Mesodermal cell (in vitro differentiated cells): Measurements from ENCODE around the gene CD59.

ENCODE experiments used
- H3K27ac ChIP-seq: 2 replicates; pipeline ENCODE4 v1.7.0; 2013; ENCODE audit warnings: mild to moderate bottlenecking, low read depth, low read length, moderate library complexity; ENCODE audit not compliant: severe bottlenecking
- H3K36me3 ChIP-seq: 2 replicates; pipeline ENCODE4 v1.7.1; 2013; ENCODE audit warnings: mild to moderate bottlenecking, low read length, moderate library complexity; ENCODE audit not compliant: control insufficient read depth, insufficient read depth
- H3K4me1 ChIP-seq: one replicate; pipeline ENCODE4 v1.7.1; 2013; ENCODE audit warnings: mild to moderate bottlenecking, low read length; ENCODE audit not compliant: insufficient read depth, control insufficient read depth, poor library complexity, severe bottlenecking
- H3K4me3 ChIP-seq: 2 replicates; pipeline ENCODE4 v1.7.0; 2013; ENCODE audit warnings: low read length, control low read depth, mild to moderate bottlenecking; ENCODE audit not compliant: insufficient read depth, poor library complexity, severe bottlenecking; ENCODE audit errors: extremely low read depth
- H3K9me3 ChIP-seq: 2 replicates; pipeline ENCODE4 v1.7.1; 2013; ENCODE audit warnings: mild to moderate bottlenecking, low read length, moderate library complexity; ENCODE audit not compliant: control insufficient read depth
- WGBS, 2 experiments: methylation state at CpG; one replicate each; pipeline ENCODE4 v1.1.5; 2013; ENCODE audit warnings: missing lambda C conversion rate in 2 of 2; ENCODE audit not compliant: insufficient coverage in 2 of 2; 5-methylcytosine and 5-hydroxymethylcytosine counted together

The CD59 gene

GRCh38 chr11:33773404-33773986 is 37.3 kb upstream of the CD59 start:
- WGBS, 2 experiments = 11 to 15% methylated on average over 13 to 15 of the region's 22 CpGs
- peaks cover 3% of the 10 kb centered on the region for H3K36me3 ChIP-seq
- H3K27ac ChIP-seq = no peak overlapping the region
- peaks cover 6% of the 10 kb centered on the region for H3K4me1 ChIP-seq
- H3K4me3 ChIP-seq = peak overlapping the region; percentile 82
- no peaks in the 10 kb centered on the region for H3K9me3 ChIP-seq

GRCh38 chr11:33772870-33773269 is 36.6 kb upstream of the CD59 start:
- Histone ChIP-seq H3K4me3 (no peak overlapping the region), H3K4me1 (peaks cover 3% of the 10 kb centered on the region), H3K9me3 (no peaks in the 10 kb centered on the region), H3K36me3 (peaks cover 8% of the 10 kb centered on the region), H3K27ac (no peak overlapping the region)
- 90% methylated on average over 1 of the region's 1 CpG; no CpG with 5 or more reads in 1 of the 2 experiments for WGBS, 2 experiments

- Histone ChIP-seq H3K27ac (no peak overlapping the region), H3K4me1 (peaks cover 3% of the 10 kb centered on the region), H3K4me3 (no peak overlapping the region), H3K36me3 (peaks cover 8% of the 10 kb centered on the region), H3K9me3 (no peaks in the 10 kb centered on the region)
- 76 to 92% methylated on average over 4 of the region's 4 CpGs for WGBS, 2 experiments
Observed at GRCh38 chr11:33772300-33772699, 36.1 kb upstream of the CD59 start.

- peaks cover 21% of the 10 kb centered on the region for H3K36me3 ChIP-seq
- 73 to 100% methylated on average over 1 of the region's 2 CpGs for WGBS, 2 experiments
Observed at GRCh38 chr11:33770236-33770635, 34.0 kb upstream of the CD59 start.

GRCh38 chr11:33769542-33769941 is 33.3 kb upstream of the CD59 start:
- 77 to 93% methylated on average over 3 of the region's 4 CpGs for WGBS, 2 experiments
- peaks cover 21% of the 10 kb centered on the region for H3K36me3 ChIP-seq

More at GRCh38 chr11:33770236-33770635, 34.0 kb upstream of the CD59 start:
- Histone ChIP-seq H3K4me3 (no peak overlapping the region), H3K4me1 (peaks cover 3% of the 10 kb centered on the region), H3K9me3 (no peaks in the 10 kb centered on the region), H3K27ac (no peak overlapping the region)

GRCh38 chr11:33767624-33768023 is 31.4 kb upstream of the CD59 start:
- Histone ChIP-seq H3K36me3 (peaks cover 21% of the 10 kb centered on the region), H3K4me1 (peaks cover 1% of the 10 kb centered on the region), H3K4me3 (no peak overlapping the region), H3K27ac (no peak overlapping the region), H3K9me3 (no peaks in the 10 kb centered on the region)
- 100% methylated on average over 1 of the region's 4 CpGs; no CpG with 5 or more reads in 1 of the 2 experiments for WGBS, 2 experiments

More at GRCh38 chr11:33769542-33769941, 33.3 kb upstream of the CD59 start:
- Histone ChIP-seq H3K4me3 (no peak overlapping the region), H3K9me3 (no peaks in the 10 kb centered on the region), H3K27ac (no peak overlapping the region), H3K4me1 (peaks cover 3% of the 10 kb centered on the region)

- no peak overlapping the region for H3K27ac ChIP-seq
- no peak overlapping the region for H3K4me3 ChIP-seq
- H3K9me3 ChIP-seq = no peaks in the 10 kb centered on the region
- H3K36me3 ChIP-seq = peaks cover 21% of the 10 kb centered on the region
- no peaks in the 10 kb centered on the region for H3K4me1 ChIP-seq
- WGBS, 2 experiments = 94 to 100% methylated on average over 1 to 2 of the region's 2 CpGs
Observed at GRCh38 chr11:33766085-33766484, 29.9 kb upstream of the CD59 start.

GRCh38 chr11:33761471-33761870 is 25.2 kb upstream of the CD59 start:
- no peaks in the 10 kb centered on the region for H3K4me1 ChIP-seq
- H3K9me3 ChIP-seq = no peaks in the 10 kb centered on the region
- H3K4me3 ChIP-seq = no peak overlapping the region
- peaks cover 29% of the 10 kb centered on the region for H3K36me3 ChIP-seq
- WGBS, 2 experiments = 100% methylated on average over 1 of the region's 2 CpGs
- no peak overlapping the region for H3K27ac ChIP-seq

GRCh38 chr11:33753304-33753967 is 17.2 kb upstream of the CD59 start:
- WGBS, 2 experiments = 100% methylated on average over 2 of the region's 4 CpGs; no CpG with 5 or more reads in 1 of the 2 experiments

GRCh38 chr11:33751878-33752277 is 15.7 kb upstream of the CD59 start:
- Histone ChIP-seq H3K4me3 (no peak overlapping the region), H3K9me3 (no peaks in the 10 kb centered on the region), H3K36me3 (peaks cover 10% of the 10 kb centered on the region), H3K4me1 (no peaks in the 10 kb centered on the region), H3K27ac (no peak overlapping the region)
- 83 to 84% methylated on average over 1 to 2 of the region's 3 CpGs for WGBS, 2 experiments

More at GRCh38 chr11:33753304-33753967, 17.2 kb upstream of the CD59 start:
- Histone ChIP-seq H3K4me1 (no peaks in the 10 kb centered on the region), H3K9me3 (no peaks in the 10 kb centered on the region), H3K27ac (no peak overlapping the region), H3K36me3 (peaks cover 18% of the 10 kb centered on the region), H3K4me3 (no peak overlapping the region)

GRCh38 chr11:33747979-33748378 is 11.8 kb upstream of the CD59 start:
- WGBS, 2 experiments = no CpG with 5 or more reads among the region's 2 CpGs
- peaks cover 7% of the 10 kb centered on the region for H3K36me3 ChIP-seq
- no peak overlapping the region for H3K4me3 ChIP-seq
- no peaks in the 10 kb centered on the region for H3K9me3 ChIP-seq
- no peak overlapping the region for H3K27ac ChIP-seq
- no peaks in the 10 kb centered on the region for H3K4me1 ChIP-seq
